ENCODE results near the gene ZFYVE28. TPM values are rescaled to one million over a fixed set of nuclear protein-coding genes. Genes with fewer than 3 reads are reported as not detected.

The ZFYVE28 gene
- total RNA-seq, 4 donors from 2014 or later, result 44.8 to 110 (median 69.6) TPM

GRCh38 chr4:2292646-2293108 lies 125.8 kb downstream of the ZFYVE28 start:
- Histone ChIP-seq H3K27me3 (no peaks in the 10 kb centered on the region), H3K4me1 (no peaks in the 10 kb centered on the region), H3K9me3 (no peaks in the 10 kb centered on the region), H3K4me3 (no peak overlapping the region), H3K27ac (no peak overlapping the region), H3K36me3 (no peaks in the 10 kb centered on the region)
- no peak for DNase-seq
- in situ Hi-C loops (cut with MboI; ENCODE audit: low pct_ligation_motif_present in 1 of 4, low pct_unique_long_range_greater_than_20kb in 1 of 4, low sequenced_read_pairs in 3 of 4), result no loop called here
- intact Hi-C loops (cut with DNase I; ENCODE audit: low total_unique reads), result no loop called here
- no peak for TF ChIP-seq POLR2A (IDR thresholded peaks at IDR 0.05)
- WGBS, 2 donors (ENCODE audit: low coverage in 1 of 2), result 75 to 87% methylated on average over 2 to 6 of the region's 6 CpGs

GRCh38 chr4:2291705-2292645 lies 126.5 kb downstream of the ZFYVE28 start:
- intact Hi-C loops (cut with DNase I; ENCODE audit: low total_unique reads) (no loop called here), in situ Hi-C loops (cut with MboI; ENCODE audit: low pct_ligation_motif_present in 1 of 4, low pct_unique_long_range_greater_than_20kb in 1 of 4, low sequenced_read_pairs in 3 of 4) (no loop called here)
- Histone ChIP-seq H3K4me1 (no peaks in the 10 kb centered on the region), H3K9me3 (no peaks in the 10 kb centered on the region), H3K36me3 (no peaks in the 10 kb centered on the region), H3K4me3 (no peak overlapping the region), H3K27me3 (no peaks in the 10 kb centered on the region), H3K27ac (no peak overlapping the region)
- TF ChIP-seq CTCF (IDR thresholded peaks at IDR 0.05) (no peak), EP300 (IDR thresholded peaks at IDR 0.05; ENCODE audit: low read depth) (no peak), POLR2AphosphoS5 (IDR thresholded peaks at IDR 0.05) (no peak), POLR2A (IDR thresholded peaks at IDR 0.05) (no peak)
- WGBS, 2 donors (ENCODE audit: low coverage in 1 of 2), result 81 to 88% methylated on average over 5 to 17 of the region's 20 CpGs
- DNase-seq, result no peak

GRCh38 chr4:2290974-2291704 lies 127.3 kb downstream of the ZFYVE28 start:
- Histone ChIP-seq H3K36me3 (no peaks in the 10 kb centered on the region), H3K27ac (no peak overlapping the region), H3K4me1 (no peaks in the 10 kb centered on the region), H3K27me3 (no peaks in the 10 kb centered on the region), H3K4me3 (no peak overlapping the region), H3K9me3 (no peaks in the 10 kb centered on the region)
- DNase-seq, result peak; percentile 51
- in situ Hi-C loops (cut with MboI; ENCODE audit: low pct_ligation_motif_present in 1 of 4, low pct_unique_long_range_greater_than_20kb in 1 of 4, low sequenced_read_pairs in 3 of 4), result no loop called here
- intact Hi-C loops (cut with DNase I; ENCODE audit: low total_unique reads), result no loop called here
- 75% methylated on average over 24 of the region's 24 CpGs; no CpG with 5 or more reads in 1 of the 2 donors for WGBS, 2 donors (ENCODE audit: low coverage in 1 of 2)
- no peak for TF ChIP-seq POLR2AphosphoS5 (IDR thresholded peaks at IDR 0.05)
- TF ChIP-seq POLR2A (IDR thresholded peaks at IDR 0.05), result no peak
- no peak for TF ChIP-seq CTCF (IDR thresholded peaks at IDR 0.05)
- no peak for TF ChIP-seq EP300 (IDR thresholded peaks at IDR 0.05; ENCODE audit: low read depth)

DNA sequence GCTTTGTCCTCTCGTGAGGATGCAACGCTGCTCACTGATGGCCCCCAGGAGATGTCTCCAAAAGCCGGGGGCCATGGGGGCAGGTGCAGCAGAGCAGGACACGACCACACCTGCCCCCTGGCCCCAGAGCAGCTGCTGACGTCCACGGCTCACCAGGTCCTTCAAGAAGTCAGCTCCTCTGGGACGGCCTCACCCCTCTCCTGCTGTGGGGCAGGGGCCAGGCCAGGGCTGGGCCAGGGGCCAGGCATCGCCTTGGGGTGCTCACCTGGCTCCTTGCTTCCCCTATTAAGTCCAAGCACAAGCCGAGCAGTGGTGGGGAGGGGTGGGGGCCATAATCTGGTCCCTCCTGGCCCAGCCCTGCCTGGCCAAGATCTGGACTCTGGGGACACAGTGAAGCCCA lies 128.0 kb downstream of the ZFYVE28 start:
- no peaks in the 10 kb centered on the region for H3K36me3 ChIP-seq
- no peak overlapping the region for H3K4me3 ChIP-seq
- no peaks in the 10 kb centered on the region for H3K4me1 ChIP-seq
- no peaks in the 10 kb centered on the region for H3K27me3 ChIP-seq
- in situ Hi-C loops (cut with MboI; ENCODE audit: low pct_ligation_motif_present in 1 of 4, low pct_unique_long_range_greater_than_20kb in 1 of 4, low sequenced_read_pairs in 3 of 4) (no loop called here), intact Hi-C loops (cut with DNase I; ENCODE audit: low total_unique reads) (no loop called here)
- DNase-seq, result no peak
- WGBS, 2 donors (ENCODE audit: low coverage in 1 of 2), result 93% methylated on average over 7 of the region's 9 CpGs; no CpG with 5 or more reads in 1 of the 2 donors
- TF ChIP-seq CTCF (IDR thresholded peaks at IDR 0.05) (no peak), POLR2AphosphoS5 (IDR thresholded peaks at IDR 0.05) (no peak), POLR2A (IDR thresholded peaks at IDR 0.05) (no peak), EP300 (IDR thresholded peaks at IDR 0.05; ENCODE audit: low read depth) (no peak)
- H3K9me3 ChIP-seq, result no peaks in the 10 kb centered on the region
- H3K27ac ChIP-seq, result no peak overlapping the region
